GM12878 (cell line): Measurements from ENCODE around the gene CACNA1G. TPM values are rescaled to one million over a fixed set of nuclear protein-coding genes. Genes with fewer than 3 reads are reported as not detected.

Source experiments
- ATAC-seq: fragments of 200-7000 bp; cut with Tn5 transposase; 3 replicates; pipeline ENCODE4 v1.9.1; 2020; ENCODE audit warnings: mild to moderate bottlenecking, moderate library complexity
- BruUV-seq: library from RNA; stranded (reverse); fragments of 400-500 nt; replicated peaks from 2 replicates; lab custom pipeline; 2021; lab: Mats Ljungman, UMichigan
- CTCF ChIA-PET: fragments of 300-600 bp; sonication (Branson Sonifier 250); formaldehyde crosslinking; extraction: SDS; loops from one replicate; lab custom pipeline; 2021; ENCODE audit warnings: inconsistent platforms; lab: Yijun Ruan, JAX
- POLR2A ChIA-PET: fragments of 350-600 bp; formaldehyde crosslinking; extraction: SDS; loops from one replicate; lab custom pipeline; 2021; ENCODE audit warnings: inconsistent platforms; lab: Charles Lee
- RAD21 ChIA-PET: fragments of 300-600 bp; sonication (Branson Sonifier 250); formaldehyde crosslinking; loops from one replicate; lab custom pipeline; 2023; ENCODE audit warnings: antibody characterized with exemption; ENCODE audit not compliant: unreplicated experiment; lab: Charles Lee
- SMC1A ChIA-PET: fragments of 300-600 bp; sonication (Branson Sonifier 250); formaldehyde crosslinking; loops from one replicate; lab custom pipeline; 2023; ENCODE audit not compliant: unreplicated experiment, uncharacterized antibody; lab: Charles Lee
- DNase-seq: peaks from one replicate; pipeline ENCODE4 v3.0.0-alpha.2; 2011; ENCODE audit warnings: low read depth, low spot score
- FAIRE-seq: peaks from 3 replicates; lab custom pipeline; 2011; peaks lifted over from hg19 to GRCh38; lab: Jason Lieb, UNC
- H2AFZ ChIP-seq: 2 replicates; pipeline ENCODE4 v1.6.0; 2011; ENCODE audit warnings: low read depth, low read length, control low read depth; ENCODE audit not compliant: control insufficient read depth
- H3K27ac ChIP-seq: 2 replicates; pipeline ENCODE4 v1.5.1; 2011; ENCODE audit warnings: control low read depth; ENCODE audit not compliant: control insufficient read depth, insufficient read depth
- H3K27me3 ChIP-seq, 2 experiments: replicated peaks in 1 of 2; 2 replicates each; pipeline versions ENCODE4 v1.6.0 to v1.6.1; 2011; ENCODE audit warnings: low read length in 1 of 2; ENCODE audit not compliant: control insufficient read depth in 2 of 2, insufficient read depth in 2 of 2
- H3K36me3 ChIP-seq, 2 experiments: 2 replicates each; pipeline ENCODE4 v1.5.1; 2011; ENCODE audit warnings: low read length in 1 of 2; ENCODE audit not compliant: control insufficient read depth in 2 of 2, insufficient read depth in 2 of 2
- H3K4me1 ChIP-seq: 2 replicates; pipeline ENCODE4 v1.6.1; 2011; ENCODE audit warnings: mild to moderate bottlenecking, low read length, moderate library complexity, mixed read lengths; ENCODE audit not compliant: control insufficient read depth, insufficient read depth
- H3K4me2 ChIP-seq: 2 replicates; pipeline ENCODE4 v1.6.0; 2011; ENCODE audit warnings: control low read depth; ENCODE audit not compliant: control insufficient read depth, insufficient read depth
- H3K4me3 ChIP-seq: fragments of 200-600 bp; sonication (generic); 2 replicates; pipeline ENCODE4 v1.5.1; 2016
- H3K79me2 ChIP-seq: 2 replicates; pipeline ENCODE4 v1.6.0; 2011; ENCODE audit warnings: low read length; ENCODE audit not compliant: control insufficient read depth, insufficient read depth
- H3K9ac ChIP-seq: 2 replicates; pipeline ENCODE4 v1.8.0; 2011; ENCODE audit warnings: low read length, control low read depth, mixed read lengths; ENCODE audit not compliant: control insufficient read depth, insufficient read depth
- H3K9me3 ChIP-seq: replicated peaks from 3 replicates; pipeline ENCODE4 v1.5.1; 2011; ENCODE audit warnings: mild to moderate bottlenecking, low read length; ENCODE audit not compliant: control insufficient read depth, insufficient read depth
- H4K20me1 ChIP-seq: 2 replicates; pipeline ENCODE4 v1.6.0; 2011; ENCODE audit not compliant: control insufficient read depth, insufficient read depth
- CBX3 ChIP-seq: fragments of 200-600 bp; sonication (generic); IDR thresholded peaks from 2 replicates; pipeline ENCODE4 v1.6.1; 2016; ENCODE audit warnings: low read depth, borderline replicate concordance
- IRF4 ChIP-seq: IDR thresholded peaks from 2 replicates; pipeline ENCODE4 v1.6.1; 2011; ENCODE audit warnings: low read depth, low read length
- JUND ChIP-seq: IDR thresholded peaks from 2 replicates; pipeline ENCODE4 v1.6.1; 2012; ENCODE audit warnings: low read depth, mild to moderate bottlenecking, low read length, improper control_type of control experiment, moderate library complexity
- MTA2 ChIP-seq: fragments of 450-650 bp; IDR thresholded peaks from 2 replicates; pipeline ENCODE4 v1.6.1; 2016; ENCODE audit warnings: low read depth, mild to moderate bottlenecking, moderate library complexity
- MTA3 ChIP-seq: IDR thresholded peaks from 2 replicates; pipeline ENCODE4 v1.6.1; 2012; ENCODE audit warnings: low read length, inconsistent platforms, borderline replicate concordance
- NFIC ChIP-seq: IDR thresholded peaks from 2 replicates; pipeline ENCODE4 v1.6.1; 2012; ENCODE audit warnings: low read depth, mild to moderate bottlenecking, inconsistent platforms, low read length, moderate library complexity
- NFYA ChIP-seq: IDR thresholded peaks from 2 replicates; pipeline ENCODE4 v1.6.1; 2011; ENCODE audit warnings: low read depth, mild to moderate bottlenecking, low read length, improper control_type of control experiment, borderline replicate concordance
- POLR2A ChIP-seq: IDR thresholded peaks from 2 replicates; pipeline ENCODE4 v1.6.1; 2011; ENCODE audit warnings: low read depth, mild to moderate bottlenecking, low read length
- POLR2AphosphoS5 ChIP-seq: IDR thresholded peaks from 2 replicates; pipeline ENCODE4 v1.6.1; 2011; ENCODE audit warnings: mild to moderate bottlenecking, low read length, inconsistent platforms
- PRDM15 ChIP-seq: fragments of 450-650 bp; formaldehyde crosslinking; IDR thresholded peaks from 2 replicates; pipeline ENCODE4 v1.4.0; 2020; ENCODE audit warnings: mild to moderate bottlenecking, moderate library complexity
- RFX5 ChIP-seq: IDR thresholded peaks from 2 replicates; pipeline ENCODE4 v1.6.1; 2011; ENCODE audit warnings: low read depth, low read length, improper control_type of control experiment
- USF2 ChIP-seq: IDR thresholded peaks from 2 replicates; pipeline ENCODE4 v1.6.1; 2011; ENCODE audit warnings: low read depth, low read length, improper control_type of control experiment, borderline replicate concordance
- ZNF274 ChIP-seq: IDR thresholded peaks from one replicate; pipeline ENCODE4 v1.8.0; 2011; ENCODE audit not compliant: insufficient read length, insufficient read depth
- ZNF622 ChIP-seq: fragments of 450-650 bp; IDR thresholded peaks from 2 replicates; pipeline ENCODE4 v1.6.1; 2017; ENCODE audit warnings: mild to moderate bottlenecking, inconsistent platforms
- WGBS: methylation state at CpG from one replicate; pipeline ENCODE4 v1.1.6; 2016; ENCODE audit warnings: low lambda C conversion rate; ENCODE audit not compliant: insufficient replicate concordance, insufficient coverage; ENCODE audit errors: missing lambda C conversion rate; 5-methylcytosine and 5-hydroxymethylcytosine counted together
- in situ Hi-C: fragments of 300-500 bp; cut with MboI; formaldehyde crosslinking; loops from 9 replicates; pipeline ENCODE4 v1.14.3; 2018; ENCODE audit warnings: mixed read lengths
- intact Hi-C: fragments of 100-400 bp; cut with micrococcal nuclease; formaldehyde crosslinking; loops from one replicate; pipeline ENCODE4 v1.14.2; 2022; ENCODE audit not compliant: unreplicated experiment
- polyA plus RNA-seq, 11 experiments: library from polyadenylated mRNA; depleted of rRNA in 4 of 11; unstranded in 6 of 11; stranded (reverse) in 5 of 11; fragments of >200 nt; fragmentation: Nextera tagmentation in 4 of 11; fragmentation: Illumina TruSeq in 1 of 11; extraction: Ambion mirVana in 4 of 11; extraction: Trizol in 1 of 11; gene quantifications; 1 replicate in 1 of 11; 2 replicates in 10 of 11; pipeline versions ENCODE4 v1.2.1 to v1.2.3, GENCODE V29; 2011 to 2016; ENCODE audit warnings: inconsistent platforms in 2 of 11, missing spikeins in 2 of 11, low read depth in 1 of 11
- total RNA-seq, 4 experiments: library from RNA; depleted of rRNA in 3 of 4; stranded (reverse); fragments of >200 nt in 3 of 4; fragmentation: Illumina TruSeq in 1 of 4; extraction: Trizol in 1 of 4; gene quantifications; 2 replicates each; pipeline versions ENCODE4 v1.2.1 to v1.2.3, GENCODE V29; 2013 to 2021
- TF ChIP-seq, protein P1 (sequence below): IDR thresholded peaks from 2 replicates; pipeline ENCODE4 v1.6.1; 2012; ENCODE audit warnings: mild to moderate bottlenecking, low read depth, low read length

The CACNA1G gene
- total and polyA plus RNA-seq, 10 of the 15 experiments (the other 5 are each of a cell fraction or from before 2014, with no cell fraction given) = 0.03 to 0.15 TPM; not detected in 8

DNA sequence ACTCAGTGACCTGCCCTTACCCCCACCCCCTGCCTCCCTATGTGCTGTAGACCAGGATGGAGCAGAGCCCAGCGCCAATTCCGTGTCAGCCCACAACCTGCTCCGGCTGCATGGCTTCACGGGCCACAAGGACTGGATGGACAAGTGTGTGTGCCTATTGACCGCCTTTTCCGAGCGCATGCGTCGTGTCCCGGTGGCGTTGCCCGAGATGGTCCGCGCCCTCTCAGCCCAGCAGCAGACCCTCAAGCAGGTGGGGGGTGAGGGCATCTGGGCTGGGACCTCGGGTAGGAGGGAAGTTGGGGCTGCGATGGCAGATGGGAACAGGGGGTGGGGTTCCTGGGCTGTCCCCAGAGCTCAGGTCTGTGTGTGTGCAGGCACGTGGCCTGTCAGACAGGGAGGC lies 6.3 kb upstream of the CACNA1G start:
- ChIA-PET RAD21 (no interaction called here), SMC1A (no interaction called here), POLR2A (no interaction called here), CTCF (no interaction called here)
- TF ChIP-seq IRF4 = no peak
- no peak for TF ChIP-seq PRDM15 (CRISPR knock-in tag)
- TF ChIP-seq POLR2A = no peak
- TF ChIP-seq MTA3 = no peak
- no peak for TF ChIP-seq MTA2
- TF ChIP-seq RFX5 = no peak
- TF ChIP-seq ZNF622 = no peak
- no peak for TF ChIP-seq USF2
- TF ChIP-seq CBX3 = no peak
- TF ChIP-seq NFYA = no peak
- TF ChIP-seq, protein P1, sequence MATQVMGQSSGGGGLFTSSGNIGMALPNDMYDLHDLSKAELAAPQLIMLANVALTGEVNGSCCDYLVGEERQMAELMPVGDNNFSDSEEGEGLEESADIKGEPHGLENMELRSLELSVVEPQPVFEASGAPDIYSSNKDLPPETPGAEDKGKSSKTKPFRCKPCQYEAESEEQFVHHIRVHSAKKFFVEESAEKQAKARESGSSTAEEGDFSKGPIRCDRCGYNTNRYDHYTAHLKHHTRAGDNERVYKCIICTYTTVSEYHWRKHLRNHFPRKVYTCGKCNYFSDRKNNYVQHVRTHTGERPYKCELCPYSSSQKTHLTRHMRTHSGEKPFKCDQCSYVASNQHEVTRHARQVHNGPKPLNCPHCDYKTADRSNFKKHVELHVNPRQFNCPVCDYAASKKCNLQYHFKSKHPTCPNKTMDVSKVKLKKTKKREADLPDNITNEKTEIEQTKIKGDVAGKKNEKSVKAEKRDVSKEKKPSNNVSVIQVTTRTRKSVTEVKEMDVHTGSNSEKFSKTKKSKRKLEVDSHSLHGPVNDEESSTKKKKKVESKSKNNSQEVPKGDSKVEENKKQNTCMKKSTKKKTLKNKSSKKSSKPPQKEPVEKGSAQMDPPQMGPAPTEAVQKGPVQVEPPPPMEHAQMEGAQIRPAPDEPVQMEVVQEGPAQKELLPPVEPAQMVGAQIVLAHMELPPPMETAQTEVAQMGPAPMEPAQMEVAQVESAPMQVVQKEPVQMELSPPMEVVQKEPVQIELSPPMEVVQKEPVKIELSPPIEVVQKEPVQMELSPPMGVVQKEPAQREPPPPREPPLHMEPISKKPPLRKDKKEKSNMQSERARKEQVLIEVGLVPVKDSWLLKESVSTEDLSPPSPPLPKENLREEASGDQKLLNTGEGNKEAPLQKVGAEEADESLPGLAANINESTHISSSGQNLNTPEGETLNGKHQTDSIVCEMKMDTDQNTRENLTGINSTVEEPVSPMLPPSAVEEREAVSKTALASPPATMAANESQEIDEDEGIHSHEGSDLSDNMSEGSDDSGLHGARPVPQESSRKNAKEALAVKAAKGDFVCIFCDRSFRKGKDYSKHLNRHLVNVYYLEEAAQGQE = no peak
- no peak for TF ChIP-seq JUND
- no peak for TF ChIP-seq POLR2AphosphoS5
- TF ChIP-seq ZNF274 = no peak
- no peak for TF ChIP-seq NFIC
- no peak overlapping the region for H3K27ac ChIP-seq
- peaks cover 4% of the 10 kb centered on the region; the same call in 1 of the 2 replicates for H3K4me1 ChIP-seq
- ATAC-seq = no peak
- H3K79me2 ChIP-seq = no peaks in the 10 kb centered on the region
- H3K36me3 ChIP-seq = no peaks in the 10 kb centered on the region; a peak in 1 of 4 replicates
- in situ Hi-C loops (no loop called here), intact Hi-C loops (no loop called here)
- DNase-seq = no peak
- no peaks in the 10 kb centered on the region for H3K9me3 ChIP-seq
- BruUV-seq = no TSS peak
- H3K4me3 ChIP-seq = no peak overlapping the region
- H2AFZ ChIP-seq = no peak overlapping the region
- no peak for FAIRE-seq
- 93% methylated on average over 17 of the region's 17 CpGs for WGBS
- no peak overlapping the region for H3K4me2 ChIP-seq
- H3K9ac ChIP-seq = no peak overlapping the region
- peaks cover 4 to 6% of the 10 kb centered on the region in 2 experiments; a peak in 3 of 4 replicates for H3K27me3 ChIP-seq
- no peaks in the 10 kb centered on the region for H4K20me1 ChIP-seq
